OCI-LY1 (cell line): ENCODE data around the gene C1orf105.
"Not testable (repeated sequence)": the region's sequence is repeated elsewhere in the genome, so short reads cannot be mapped to it uniquely, and the experiment has no call there.

Source experiments
- CTCF ChIP-seq: fragments of 200-600 bp; sonication (generic), shearing (Covaris generic); IDR thresholded peaks from 2 replicates; pipeline ENCODE4 v1.5.1; 2017; ENCODE audit warnings: mild to moderate bottlenecking, antibody characterized with exemption, low read length, moderate library complexity, mixed read lengths
- EZH2 ChIP-seq: fragments of 200-600 bp; sonication (generic), shearing (Covaris generic); IDR thresholded peaks from 2 replicates; pipeline ENCODE4 v1.8.0; 2017; ENCODE audit warnings: borderline replicate concordance, mixed run types, mild to moderate bottlenecking, antibody characterized with exemption, low read length, moderate library complexity, mixed read lengths

- not testable (repeated sequence) for TF ChIP-seq CTCF, EZH2
These were observed 75.6 kb downstream of the C1orf105 start for GRCh38 chr1:172496127-172496526.
